Measurements from ENCODE around the gene KRTAP1-4. TPM values are rescaled to one million over a fixed set of nuclear protein-coding genes. Genes with fewer than 3 reads are reported as not detected.

Gene KRTAP1-4
- total and polyA plus RNA-seq, 7 donors = not detected

DNA sequence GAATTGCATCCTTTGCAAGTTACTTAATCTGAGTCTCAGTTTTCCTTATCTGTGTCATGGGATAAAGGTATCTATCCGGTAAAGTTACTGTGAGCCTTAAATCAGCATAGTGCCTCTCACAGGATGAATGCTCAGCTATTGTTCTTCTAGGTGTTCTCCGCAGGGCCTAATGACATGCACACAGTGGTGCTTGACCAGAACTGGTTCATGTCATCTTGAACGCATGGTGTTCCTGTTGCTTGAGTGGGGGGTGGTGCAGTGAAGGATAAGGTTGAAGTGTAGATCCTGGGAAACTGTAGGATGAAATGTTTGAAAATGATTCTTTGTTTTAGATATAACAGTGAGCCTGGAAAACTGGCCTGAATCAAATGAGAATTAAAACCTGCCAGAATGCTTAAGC lies 49.9 kb downstream of the KRTAP1-4 start:
- H3K36me3 ChIP-seq = no peaks in the 10 kb centered on the region
- intact Hi-C loops (cut with DNase I) = no loop called here
- DNase-seq = no peak
- peaks cover 0 to 8% (median 0%) of the 10 kb centered on the region in 4 donors for H3K4me1 ChIP-seq
- H3K9me3 ChIP-seq = no peaks in the 10 kb centered on the region
- peaks cover 0 to 7% (median 0%) of the 10 kb centered on the region in 3 donors for H3K27me3 ChIP-seq
- H3K27ac ChIP-seq = no peak overlapping the region
- WGBS, 2 donors = 92 to 96% methylated on average over 3 of the region's 3 CpGs
- TF ChIP-seq, protein P1, sequence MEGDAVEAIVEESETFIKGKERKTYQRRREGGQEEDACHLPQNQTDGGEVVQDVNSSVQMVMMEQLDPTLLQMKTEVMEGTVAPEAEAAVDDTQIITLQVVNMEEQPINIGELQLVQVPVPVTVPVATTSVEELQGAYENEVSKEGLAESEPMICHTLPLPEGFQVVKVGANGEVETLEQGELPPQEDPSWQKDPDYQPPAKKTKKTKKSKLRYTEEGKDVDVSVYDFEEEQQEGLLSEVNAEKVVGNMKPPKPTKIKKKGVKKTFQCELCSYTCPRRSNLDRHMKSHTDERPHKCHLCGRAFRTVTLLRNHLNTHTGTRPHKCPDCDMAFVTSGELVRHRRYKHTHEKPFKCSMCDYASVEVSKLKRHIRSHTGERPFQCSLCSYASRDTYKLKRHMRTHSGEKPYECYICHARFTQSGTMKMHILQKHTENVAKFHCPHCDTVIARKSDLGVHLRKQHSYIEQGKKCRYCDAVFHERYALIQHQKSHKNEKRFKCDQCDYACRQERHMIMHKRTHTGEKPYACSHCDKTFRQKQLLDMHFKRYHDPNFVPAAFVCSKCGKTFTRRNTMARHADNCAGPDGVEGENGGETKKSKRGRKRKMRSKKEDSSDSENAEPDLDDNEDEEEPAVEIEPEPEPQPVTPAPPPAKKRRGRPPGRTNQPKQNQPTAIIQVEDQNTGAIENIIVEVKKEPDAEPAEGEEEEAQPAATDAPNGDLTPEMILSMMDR (IDR thresholded peaks at IDR 0.05) = no peak
- TF ChIP-seq POLR2A (IDR thresholded peaks at IDR 0.05) (no peak), POLR2AphosphoS5 (IDR thresholded peaks at IDR 0.05) (no peak), EP300 (IDR thresholded peaks at IDR 0.05) (no peak)
- no peak overlapping the region for H3K4me3 ChIP-seq

Small RNA genes within 50 kb of the gene (small RNA-seq; reads per million reads assigned to genes)
- gene KRTAP3-4P = 0 reads per million in 3 donors

Other genes with a start within 250 kb of the KRTAP1-4 start
Only the 30 nearest of the 38 such genes appear.
- gene KRT12, start 163.0 kb downstream of the KRTAP1-4 start, total RNA-seq = not detected
- 1 to 10 TPM; 1.2 to 1.8 (median 1.3) TPM for gene KRT12, start 163.0 kb downstream of the KRTAP1-4 start, polyA plus RNA-seq
- gene KRT20, start 145.0 kb downstream of the KRTAP1-4 start, total RNA-seq = 1 to 10 TPM in 2 of 4 donors, not detected in 2; 1.4 to 2.1 TPM
- 1,000 to 10,000 TPM; 1,034 to 2,181 (median 1,227) TPM for gene KRT20, start 145.0 kb downstream of the KRTAP1-4 start, polyA plus RNA-seq
- gene KRT23, start 92.5 kb downstream of the KRTAP1-4 start, total RNA-seq = under 1 TPM in 1 of 4 donors, not detected in 3; 0.27 TPM
- 1 to 10 TPM in 1 of 3 donors, under 1 TPM in 2; 0.35 to 3.7 (median 0.60) TPM for gene KRT23, start 92.5 kb downstream of the KRTAP1-4 start, polyA plus RNA-seq
- gene KRT39, start 63.2 kb downstream of the KRTAP1-4 start, total RNA-seq = not detected
- under 1 TPM in 1 of 3 donors, not detected in 2; 0.07 TPM for gene KRT39, start 63.2 kb downstream of the KRTAP1-4 start, polyA plus RNA-seq
- not detected for gene KRT40, start 45.9 kb downstream of the KRTAP1-4 start, total RNA-seq
- under 1 TPM in 2 of 3 donors, not detected in 1; 0.16 to 0.60 TPM for gene KRT40, start 45.9 kb downstream of the KRTAP1-4 start, polyA plus RNA-seq
- gene KRTAP3-3, start 36.0 kb downstream of the KRTAP1-4 start, total RNA-seq = not detected
- gene KRTAP3-3, start 36.0 kb downstream of the KRTAP1-4 start, polyA plus RNA-seq = not detected
- gene KRTAP3-2, start 30.3 kb downstream of the KRTAP1-4 start, total RNA-seq = not detected
- not detected for gene KRTAP3-2, start 30.3 kb downstream of the KRTAP1-4 start, polyA plus RNA-seq
- not detected for gene KRTAP3-1, start 21.1 kb downstream of the KRTAP1-4 start, total RNA-seq
- not detected for gene KRTAP3-1, start 21.1 kb downstream of the KRTAP1-4 start, polyA plus RNA-seq
- gene KRTAP1-5, start 3.0 kb downstream of the KRTAP1-4 start, total RNA-seq = not detected
- gene KRTAP1-5, start 3.0 kb downstream of the KRTAP1-4 start, polyA plus RNA-seq = not detected
- not detected for gene KRTAP1-3, start 4.7 kb upstream of the KRTAP1-4 start, total RNA-seq
- not detected for gene KRTAP1-3, start 4.7 kb upstream of the KRTAP1-4 start, polyA plus RNA-seq
- not detected for gene KRTAP1-1, start 11.3 kb upstream of the KRTAP1-4 start, total RNA-seq
- gene KRTAP1-1, start 11.3 kb upstream of the KRTAP1-4 start, polyA plus RNA-seq = not detected
- not detected for gene KRTAP2-1, start 17.1 kb upstream of the KRTAP1-4 start, total RNA-seq
- not detected for gene KRTAP2-1, start 17.1 kb upstream of the KRTAP1-4 start, polyA plus RNA-seq
- not detected for gene KRTAP2-2, start 25.0 kb upstream of the KRTAP1-4 start, total RNA-seq
- gene KRTAP2-2, start 25.0 kb upstream of the KRTAP1-4 start, polyA plus RNA-seq = not detected
- not detected for gene KRTAP2-3, start 29.9 kb upstream of the KRTAP1-4 start, total RNA-seq
- gene KRTAP2-3, start 29.9 kb upstream of the KRTAP1-4 start, polyA plus RNA-seq = not detected
- gene KRTAP2-4, start 35.7 kb upstream of the KRTAP1-4 start, total RNA-seq = not detected
- not detected for gene KRTAP2-4, start 35.7 kb upstream of the KRTAP1-4 start, polyA plus RNA-seq
- not detected for gene KRTAP4-7, start 54.0 kb upstream of the KRTAP1-4 start, total RNA-seq
- gene KRTAP4-7, start 54.0 kb upstream of the KRTAP1-4 start, polyA plus RNA-seq = not detected
- gene KRTAP4-8, start 67.9 kb upstream of the KRTAP1-4 start, total RNA-seq = not detected
- gene KRTAP4-8, start 67.9 kb upstream of the KRTAP1-4 start, polyA plus RNA-seq = not detected
- gene KRTAP4-16, start 72.0 kb upstream of the KRTAP1-4 start, total RNA-seq = not detected
- not detected for gene KRTAP4-16, start 72.0 kb upstream of the KRTAP1-4 start, polyA plus RNA-seq
- not detected for gene KRTAP4-9, start 75.2 kb upstream of the KRTAP1-4 start, total RNA-seq
- gene KRTAP4-9, start 75.2 kb upstream of the KRTAP1-4 start, polyA plus RNA-seq = not detected
- gene KRTAP4-11, start 88.2 kb upstream of the KRTAP1-4 start, total RNA-seq = not detected
- not detected for gene KRTAP4-11, start 88.2 kb upstream of the KRTAP1-4 start, polyA plus RNA-seq
- not detected for gene KRTAP4-12, start 94.0 kb upstream of the KRTAP1-4 start, total RNA-seq
- gene KRTAP4-12, start 94.0 kb upstream of the KRTAP1-4 start, polyA plus RNA-seq = not detected
- not detected for gene KRTAP4-6, start 110.3 kb upstream of the KRTAP1-4 start, total RNA-seq
- not detected for gene KRTAP4-6, start 110.3 kb upstream of the KRTAP1-4 start, polyA plus RNA-seq
- not detected for gene KRTAP4-5, start 119.6 kb upstream of the KRTAP1-4 start, total RNA-seq
- gene KRTAP4-5, start 119.6 kb upstream of the KRTAP1-4 start, polyA plus RNA-seq = not detected
- not detected for gene KRTAP4-4, start 130.6 kb upstream of the KRTAP1-4 start, total RNA-seq
- not detected for gene KRTAP4-4, start 130.6 kb upstream of the KRTAP1-4 start, polyA plus RNA-seq
- gene KRTAP4-3, start 138.0 kb upstream of the KRTAP1-4 start, total RNA-seq = not detected
- not detected for gene KRTAP4-3, start 138.0 kb upstream of the KRTAP1-4 start, polyA plus RNA-seq
- gene KRTAP4-2, start 148.0 kb upstream of the KRTAP1-4 start, total RNA-seq = not detected
- gene KRTAP4-2, start 148.0 kb upstream of the KRTAP1-4 start, polyA plus RNA-seq = not detected
- not detected for gene KRTAP4-1, start 154.7 kb upstream of the KRTAP1-4 start, total RNA-seq
- gene KRTAP4-1, start 154.7 kb upstream of the KRTAP1-4 start, polyA plus RNA-seq = 1 to 10 TPM in 1 of 3 donors, not detected in 2; 1.4 TPM
- gene KRTAP9-1, start 159.7 kb upstream of the KRTAP1-4 start, total RNA-seq = not detected
- gene KRTAP9-1, start 159.7 kb upstream of the KRTAP1-4 start, polyA plus RNA-seq = not detected
- not detected for gene KRTAP9-2, start 196.5 kb upstream of the KRTAP1-4 start, total RNA-seq
- not detected for gene KRTAP9-2, start 196.5 kb upstream of the KRTAP1-4 start, polyA plus RNA-seq
- not detected for gene KRTAP9-3, start 202.3 kb upstream of the KRTAP1-4 start, total RNA-seq
- gene KRTAP9-3, start 202.3 kb upstream of the KRTAP1-4 start, polyA plus RNA-seq = not detected

All from sigmoid colon (tissue), 7 donors.